HTERT RPE-1 (cell line): ENCODE data around the gene PHLPP1.
"Not testable (repeated sequence)": the region's sequence is repeated elsewhere in the genome, so short reads cannot be mapped to it uniquely, and the experiment has no call there.

Experiments
- in situ Hi-C: fragments of 300-500 bp; cut with MboI; formaldehyde crosslinking; loops from 4 replicates; pipeline ENCODE4 v1.14.3; 2020; ENCODE audit warnings: low sequenced_read_pairs

Gene PHLPP1

DNA sequence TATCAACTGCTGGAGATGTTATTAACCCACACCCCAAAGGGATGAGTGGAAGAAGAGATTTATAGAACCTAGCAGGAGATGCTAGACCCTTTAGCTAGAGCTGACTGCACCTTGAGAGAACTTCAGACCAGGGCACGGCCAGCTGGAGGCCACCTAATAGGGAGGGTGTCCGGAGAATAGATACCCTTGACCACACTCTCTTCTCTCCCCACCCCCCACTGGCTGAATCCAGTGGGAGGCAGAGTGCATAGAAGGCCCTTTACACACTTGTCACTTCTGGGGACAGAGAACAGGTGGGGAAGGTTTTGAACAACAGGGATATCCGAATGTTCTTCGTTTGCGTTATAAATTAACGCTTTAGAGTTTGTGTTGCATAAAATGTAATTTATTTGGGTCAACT is 84.6 kb downstream of the PHLPP1 start:
- in situ Hi-C loops, result no loop called here

GRCh38 chr18:62802523-62802922 is 87.2 kb downstream of the PHLPP1 start:
- in situ Hi-C loops, result no loop called here

DNA sequence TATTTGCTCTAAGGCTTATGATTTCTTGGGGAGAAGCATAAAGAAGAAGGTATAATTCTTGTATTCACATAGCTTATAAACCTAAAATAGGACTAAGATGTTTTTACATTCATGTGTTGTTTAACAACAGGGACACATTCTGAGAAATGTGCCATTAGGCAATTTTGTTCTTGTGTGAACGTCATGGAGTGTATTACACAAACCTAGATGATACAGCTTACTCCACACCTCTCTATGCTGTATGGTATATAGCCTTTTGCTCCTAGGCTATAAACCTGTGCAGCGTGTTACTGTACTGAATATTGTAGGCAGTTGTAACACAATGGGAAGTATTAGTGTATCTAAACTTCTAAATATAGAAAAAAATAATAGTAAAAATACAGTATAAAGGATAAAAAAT is 92.1 kb downstream of the PHLPP1 start:
- in situ Hi-C loops, result no loop called here

DNA sequence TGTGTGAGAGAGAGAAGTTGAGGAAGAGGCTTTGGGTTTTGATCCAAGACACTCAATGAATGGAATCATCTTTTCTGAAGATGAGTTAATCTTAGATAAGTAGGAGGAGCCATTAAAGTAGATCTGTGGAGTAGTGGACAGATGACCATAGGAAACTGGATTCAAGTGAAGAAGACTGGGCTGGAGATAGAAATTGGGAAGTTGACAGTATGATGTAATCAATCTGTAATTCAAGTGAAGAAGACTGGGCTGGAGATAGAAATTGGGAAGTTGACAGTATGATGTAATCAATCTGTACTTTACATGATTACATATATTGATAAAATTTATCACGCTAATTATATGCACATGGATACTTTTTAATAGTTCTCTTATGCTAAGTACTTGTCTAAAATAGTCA is 92.8 kb downstream of the PHLPP1 start:
- in situ Hi-C loops, result no loop called here

DNA sequence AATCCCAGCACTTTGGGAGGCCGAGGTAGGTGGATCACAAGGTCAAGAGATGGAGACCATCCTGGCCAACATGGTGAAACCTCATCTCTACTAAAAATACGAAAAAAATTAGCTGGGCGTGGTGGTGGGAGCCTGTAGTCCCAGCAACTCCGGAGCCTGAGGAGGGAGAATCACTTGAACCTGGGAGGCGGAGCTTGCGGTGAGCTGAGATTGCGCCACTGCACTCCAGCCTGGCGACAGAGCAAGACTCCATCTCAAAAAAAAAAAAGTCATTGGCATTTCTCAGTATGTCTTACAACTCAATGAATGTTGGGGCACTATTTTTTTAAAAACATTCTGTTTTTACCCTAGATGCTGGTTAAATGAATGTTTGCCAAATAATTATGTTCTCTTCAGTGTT is 94.1 kb downstream of the PHLPP1 start:
- in situ Hi-C loops, result not testable (repeated sequence)

DNA sequence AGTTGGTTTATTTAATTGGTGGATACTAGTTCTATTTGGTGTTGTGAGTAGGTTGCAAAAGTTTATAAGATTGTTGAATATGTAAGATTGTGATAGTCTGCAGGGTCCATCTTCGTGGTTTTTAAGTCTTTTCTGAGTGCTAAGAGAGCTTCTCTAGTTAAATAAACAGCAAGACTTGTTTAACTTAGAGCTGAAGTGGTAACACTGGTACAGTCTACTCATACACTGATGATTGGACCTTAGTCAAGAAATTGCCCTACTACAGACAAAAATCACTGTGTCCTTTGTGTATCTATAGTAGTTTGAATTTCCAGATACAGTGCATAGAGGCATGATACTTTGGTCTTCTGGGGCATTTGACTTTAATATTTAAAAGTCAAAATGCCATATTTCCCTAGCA is 94.6 kb downstream of the PHLPP1 start:
- in situ Hi-C loops, result no loop called here

GRCh38 chr18:62810682-62811081 is 95.3 kb downstream of the PHLPP1 start:
- in situ Hi-C loops, result no loop called here

- in situ Hi-C loops, result no loop called here
Observed at GRCh38 chr18:62811674-62812073, 96.3 kb downstream of the PHLPP1 start.

GRCh38 chr18:62812242-62812641 is 96.9 kb downstream of the PHLPP1 start:
- in situ Hi-C loops, result no loop called here

GRCh38 chr18:62812876-62813275 is 97.5 kb downstream of the PHLPP1 start:
- in situ Hi-C loops, result no loop called here

DNA sequence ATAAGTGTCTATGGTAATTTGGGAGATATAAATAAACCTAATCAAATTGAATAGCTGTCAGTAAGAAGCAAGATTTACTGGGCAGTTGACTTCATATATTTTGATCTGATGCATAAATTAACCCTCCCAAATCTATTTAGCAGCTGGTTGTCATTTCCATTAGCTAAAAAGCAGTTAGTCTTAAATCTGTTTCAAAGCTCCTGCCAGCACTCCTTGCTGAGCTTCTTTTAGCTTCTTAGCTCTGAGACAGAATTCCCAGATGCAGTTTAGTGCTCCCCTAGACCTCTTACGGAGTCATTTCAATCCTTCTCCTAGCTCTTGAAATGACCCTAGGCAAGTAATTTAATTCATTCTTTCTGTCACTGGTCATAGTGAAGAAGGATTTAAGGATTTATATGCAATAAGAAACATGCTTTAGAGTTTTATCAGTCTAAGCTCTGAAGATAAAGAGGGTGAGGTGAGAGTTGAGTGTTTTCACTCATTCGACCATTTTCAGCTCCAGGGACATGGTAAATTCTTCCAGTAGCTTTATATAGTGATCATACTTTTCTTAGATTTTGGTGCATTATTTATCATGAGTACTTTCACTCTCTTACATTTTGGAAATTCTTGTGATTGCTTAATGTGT is 98.9 kb downstream of the PHLPP1 start:
- in situ Hi-C loops, result no loop called here

GRCh38 chr18:62825382-62825781 is 110.0 kb downstream of the PHLPP1 start:
- in situ Hi-C loops, result no loop called here

- in situ Hi-C loops, result no loop called here
Observed at GRCh38 chr18:62827397-62827796, 112.1 kb downstream of the PHLPP1 start.

DNA sequence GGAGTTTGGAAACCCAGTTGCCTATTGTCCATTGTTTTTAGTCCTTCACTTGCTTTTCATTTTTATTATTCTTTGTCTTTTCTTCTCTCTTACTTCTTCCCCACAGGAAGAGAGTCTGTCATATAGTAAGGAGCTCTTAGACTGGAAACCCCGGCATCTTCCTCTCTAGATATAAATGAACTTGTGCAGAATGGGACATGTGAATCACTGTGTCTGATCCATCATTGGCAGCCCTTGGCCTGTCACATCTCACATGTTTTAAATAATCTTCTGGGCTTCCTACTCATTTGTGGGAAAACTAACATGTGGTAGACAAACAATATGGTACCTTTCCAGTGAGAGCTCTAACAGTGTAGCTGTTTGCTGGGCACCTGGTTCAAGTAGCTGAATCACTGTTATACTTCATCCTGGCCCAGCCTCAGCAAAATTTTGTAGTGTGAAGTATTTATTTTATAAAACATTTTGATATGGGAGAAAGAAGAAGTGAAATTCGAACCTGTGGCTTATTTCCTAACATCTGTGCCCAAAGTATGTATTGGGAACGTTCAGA is 112.8 kb downstream of the PHLPP1 start:
- in situ Hi-C loops, result no loop called here

DNA sequence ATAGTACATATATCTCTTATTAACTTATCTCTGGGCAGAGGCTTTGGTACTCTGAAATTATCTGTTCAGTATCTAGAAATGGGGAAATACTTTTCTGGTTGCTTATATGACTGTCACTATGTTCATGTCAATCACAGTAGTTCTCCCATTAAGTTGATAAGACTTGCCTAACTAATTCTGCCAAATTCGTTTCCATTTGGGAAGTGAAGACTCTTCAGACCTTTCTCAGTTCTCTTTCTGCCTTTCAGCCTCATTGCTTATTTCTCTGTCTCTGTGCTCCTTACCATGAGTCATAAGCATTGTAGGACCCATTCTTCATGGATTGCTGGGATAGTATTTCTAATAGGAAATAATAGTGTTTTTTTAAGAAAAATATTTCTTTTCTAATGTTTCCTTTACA is 113.5 kb downstream of the PHLPP1 start:
- in situ Hi-C loops, result no loop called here

- in situ Hi-C loops, result no loop called here
Observed at GRCh38 chr18:62829936-62830335, 114.6 kb downstream of the PHLPP1 start.

DNA sequence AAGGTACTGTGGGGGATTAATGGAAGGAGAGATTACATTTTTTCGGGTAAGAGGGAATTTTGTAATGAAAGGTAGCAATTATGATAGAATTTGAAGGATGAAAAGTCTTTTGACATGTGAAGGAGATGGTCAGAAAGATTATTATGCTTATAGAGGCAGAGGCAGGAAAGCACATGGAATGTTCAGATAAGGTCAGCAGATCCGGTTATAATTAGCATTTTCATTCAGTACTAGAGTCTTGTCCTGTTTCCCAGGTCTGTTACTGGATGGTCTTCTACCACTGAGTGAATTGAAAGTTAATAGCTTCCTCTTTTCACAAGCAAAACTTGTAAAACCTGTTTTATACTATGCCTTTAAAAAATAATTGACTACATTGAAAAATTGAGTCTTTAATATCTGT is 116.9 kb downstream of the PHLPP1 start:
- in situ Hi-C loops, result no loop called here

DNA sequence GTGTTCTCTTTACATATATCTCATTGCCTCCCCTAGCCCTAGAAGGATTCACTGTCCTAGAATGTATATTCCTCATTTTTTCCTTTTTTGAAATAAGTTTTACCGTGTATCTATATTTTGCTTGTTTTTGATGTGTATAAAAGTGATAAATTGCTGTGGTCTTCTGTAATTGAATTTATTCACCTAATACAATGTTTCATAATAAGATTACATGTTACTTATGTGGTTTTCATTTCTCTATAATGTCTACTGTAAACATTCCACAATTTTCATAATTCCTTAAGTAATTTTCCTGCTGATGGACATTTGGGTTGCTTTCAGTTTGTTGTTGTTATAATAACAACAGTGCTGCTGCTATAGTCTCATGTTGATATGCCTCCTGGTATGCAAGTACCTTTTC is 118.2 kb downstream of the PHLPP1 start:
- in situ Hi-C loops, result no loop called here

DNA sequence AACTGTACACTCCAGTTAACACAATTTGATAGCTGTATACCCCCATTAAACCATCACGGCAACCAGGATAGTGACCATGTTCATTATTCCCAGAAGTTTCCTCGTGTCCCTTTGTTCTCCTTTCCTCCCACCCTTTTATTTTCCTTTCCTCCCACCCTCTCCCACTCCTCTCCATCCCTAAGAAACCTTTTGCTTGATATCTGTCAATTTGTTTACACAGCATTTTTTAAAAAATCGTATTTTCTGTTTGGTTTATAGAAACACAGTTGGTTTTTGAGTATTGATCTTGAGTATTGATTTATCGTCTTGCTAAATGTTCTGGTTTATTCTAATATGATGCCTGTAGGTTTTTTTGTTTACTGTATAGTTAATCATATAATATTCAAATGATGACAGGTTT is 119.4 kb downstream of the PHLPP1 start:
- in situ Hi-C loops, result no loop called here

GRCh38 chr18:62837011-62837410 is 121.7 kb downstream of the PHLPP1 start:
- in situ Hi-C loops, result no loop called here

DNA sequence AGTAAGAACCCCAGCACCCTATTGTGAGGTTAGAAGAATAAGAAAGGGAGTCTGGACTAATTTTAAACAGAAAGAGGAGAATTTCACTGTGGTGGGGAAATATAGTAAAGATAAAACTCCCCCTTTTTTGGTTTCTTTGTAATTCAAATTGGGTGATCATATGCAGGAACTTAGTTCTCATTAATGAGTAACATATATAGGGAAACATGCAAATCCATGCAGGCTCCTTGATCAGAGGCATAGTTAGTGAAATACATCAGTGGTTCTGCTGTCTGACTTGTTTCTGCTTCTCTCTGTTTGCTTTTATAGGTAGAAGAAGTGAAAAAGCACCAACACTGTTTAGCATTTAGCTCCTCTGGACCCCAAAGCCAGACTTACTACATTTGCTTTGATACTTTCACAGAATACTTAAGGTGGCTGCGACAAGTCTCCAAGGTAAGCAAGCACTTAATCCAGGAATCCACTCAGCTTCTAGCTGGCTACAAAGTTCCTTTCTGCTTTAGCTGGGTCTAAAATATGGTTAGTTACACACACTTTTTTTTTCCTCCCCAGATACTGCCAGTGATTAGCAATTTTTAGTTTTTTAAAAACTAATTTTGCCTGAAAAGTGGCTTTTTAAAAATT is 123.2 kb downstream of the PHLPP1 start:
- in situ Hi-C loops, result no loop called here

- in situ Hi-C loops, result no loop called here
Observed at GRCh38 chr18:62839874-62840713, 124.8 kb downstream of the PHLPP1 start.
